Mammary epithelial cell (primary cell): ENCODE measurements around the gene ARMH2.

Experiments used
- CTCF ChIP-seq, 2 donors: IDR thresholded peaks in 1 of 2; conservative IDR thresholded peaks in 1 of 2; 2 replicates each; pipeline ENCODE4 v1.5.1; 2011 to 2012; ENCODE audit warnings: inconsistent platforms in 2 of 2, low read length in 2 of 2, mild to moderate bottlenecking in 2 of 2, control low read depth in 1 of 2, low read depth in 1 of 2; ENCODE audit not compliant: insufficient read depth in 1 of 2; ENCODE audit errors: extremely low read depth in 1 of 2
- EZH2 ChIP-seq: IDR thresholded peaks from 2 replicates; pipeline ENCODE4 v1.6.1; 2012; ENCODE audit warnings: low read length, inconsistent platforms, borderline replicate concordance

- TF ChIP-seq CTCF (conservative IDR thresholded peaks at IDR 0.05 in 1 of 2, IDR thresholded peaks at IDR 0.05 in 1 of 2; ENCODE audit: extremely low read depth in 1 of 2, insufficient read depth in 1 of 2, low read depth in 1 of 2, low read length in 2 of 2) (no peak), EZH2 (no peak)
These were observed 46.2 kb upstream of the ARMH2 start for GRCh38 chr6:24844903-24845302.
